Ovary (tissue), 9 donors: ENCODE measurements around the gene CCDC154. TPM values are rescaled to one million over a fixed set of nuclear protein-coding genes. Genes with fewer than 3 reads are reported as not detected.

Source experiments
- DNase-seq, 5 donors: peaks; one replicate each; pipeline ENCODE4 v3.0.0-alpha.2; 2019 to 2020
- H3K27ac ChIP-seq, 2 donors: fragments of 200-600 bp; one replicate each; pipeline versions ENCODE4 v1.5.1 to v1.8.0; 2019 to 2022
- H3K27me3 ChIP-seq: fragments of 200-600 bp; one replicate; pipeline ENCODE4 v1.8.0; 2022
- H3K36me3 ChIP-seq: fragments of 200-600 bp; sonication (generic); one replicate; pipeline ENCODE4 v1.5.1; 2019
- H3K4me1 ChIP-seq: one replicate; pipeline ENCODE4 v1.8.1; 2013; ENCODE audit warnings: mild to moderate bottlenecking, moderate library complexity; ENCODE audit not compliant: insufficient read depth
- H3K4me3 ChIP-seq: fragments of 200-600 bp; sonication (generic); one replicate; pipeline ENCODE4 v1.5.1; 2017
- H3K9me3 ChIP-seq, 2 donors: fragments of 200-600 bp in 1 of 2; sonication (generic) in 1 of 2; one replicate each; pipeline versions ENCODE4 v1.5.1 to v1.8.1; 2013 to 2019; ENCODE audit warnings: mild to moderate bottlenecking in 1 of 2, moderate library complexity in 1 of 2
- CTCF ChIP-seq, 3 donors: fragments of 450-650 bp in 2 of 3; fragments of 200-600 bp in 1 of 3; IDR thresholded peaks; one replicate each; pipeline versions ENCODE4 v1.5.1 to v1.8.0; 2016 to 2022; ENCODE audit warnings: antibody characterized with exemption in 3 of 3, mild to moderate bottlenecking in 1 of 3
- EP300 ChIP-seq: sonication (generic); formaldehyde crosslinking; IDR thresholded peaks from one replicate; pipeline ENCODE4 v1.6.1; 2017; ENCODE audit warnings: antibody characterized with exemption
- POLR2A ChIP-seq: fragments of 450-650 bp; IDR thresholded peaks from one replicate; pipeline ENCODE4 v1.6.1; 2017; ENCODE audit warnings: antibody characterized with exemption, mild to moderate bottlenecking, moderate library complexity
- WGBS, 3 donors: extraction: QIAGEN DNeasy Blood & Tissue Kit in 1 of 3; methylation state at CpG; one replicate each; pipeline versions ENCODE4 v1.1.5 to v1.1.7; 2013 to 2017; 5-methylcytosine and 5-hydroxymethylcytosine counted together
- intact Hi-C, 4 donors: fragments of 100-400 bp; cut with DNase I; formaldehyde crosslinking; loops; one replicate each; pipeline versions ENCODE4 v1.11.0 to v1.15.1; 2022 to 2023
- polyA plus RNA-seq, 2 donors: library from polyadenylated mRNA; stranded (reverse); fragments of 200-250 nt in 1 of 2; fragments of 350-450 nt in 1 of 2; fragmentation: Illumina TruSeq in 1 of 2; extraction: RNeasy Lipid Tissue Mini Kit (QIAGEN cat#74804) in 1 of 2; gene quantifications; one replicate each; pipeline ENCODE4 v1.2.3, GENCODE V29; 2013 to 2014
- total RNA-seq, 7 donors: library from RNA; depleted of rRNA in 2 of 7; stranded (reverse); fragments of >200 nt in 2 of 7; fragmentation: NEBNext Ultra II Directional in 3 of 7; extraction: Animal tissue kit (Norgen Biotek cat#: 25700) in 3 of 7; gene quantifications; one replicate each; pipeline versions ENCODE4 v1.1.0 to v1.2.4, GENCODE V29; 2016 to 2023
- donor health status: DM: no; HTN: no; CAD: no; lungs with moderate emphysema.
- donor health status: DM: no; HTN: no; CAD: no.
- donor health status: Bipolar disorder and iron deficiency.
- donor health status: DM: yes; HTN: yes; CAD: no.
- donor health status: DM: no; HTN: no; CAD: no.
- donor health status: DM: yes; HTN: yes; CAD: no.

CCDC154 gene
- total and polyA plus RNA-seq, 9 donors, result 1.1 to 3.5 (median 1.7) TPM; not detected in 1

DNA sequence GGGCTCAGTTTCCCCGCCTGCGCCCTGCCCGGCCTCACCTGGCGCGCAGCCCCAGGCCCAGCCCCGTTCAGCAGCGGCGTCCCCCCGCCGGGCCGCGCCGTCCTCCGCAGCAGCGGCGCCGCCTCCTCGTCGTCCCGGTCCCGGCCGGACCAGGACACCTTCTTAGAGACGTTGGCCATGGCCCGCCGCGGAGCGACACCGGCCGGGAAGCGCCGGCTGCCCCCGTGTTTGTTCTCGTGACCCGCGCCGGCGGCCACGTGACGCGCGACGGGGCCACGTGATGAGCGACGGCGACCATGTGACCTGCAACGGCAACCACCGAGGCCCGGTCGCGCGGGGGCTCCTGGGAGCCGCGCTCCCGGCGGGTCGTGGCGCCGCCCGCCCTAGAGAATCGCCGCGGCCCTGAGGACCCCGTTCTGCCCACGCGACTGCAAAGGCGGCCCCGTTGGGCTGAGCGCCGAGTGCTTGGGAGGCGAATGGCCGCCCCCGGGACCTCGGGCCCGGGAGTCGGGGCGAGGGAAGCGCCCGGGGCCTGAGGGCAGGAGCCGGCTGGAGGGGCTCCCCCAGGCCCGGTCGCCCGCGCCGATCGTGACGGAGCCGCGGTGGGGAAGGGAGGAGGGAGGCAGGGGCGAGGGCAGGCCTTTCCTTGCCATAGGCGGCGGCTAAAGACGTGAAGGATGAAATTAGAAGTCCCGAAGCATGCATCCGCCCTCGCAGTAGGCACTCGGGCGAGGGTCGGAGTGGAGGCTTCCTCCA lies 30.6 kb upstream of the CCDC154 start, which contains the start of gene CLCN7:
Gene CLCN7 (minus strand): TSS at position 233 of the 756 bp plus-strand sequence. CDS start 54 bp downstream, at position 179.
- intact Hi-C loops, result loop anchor here in 1 of 4 donors (10.0 kb wide), 1 partner anchor 220 kb away; no protein-coding TSS in a partner anchor
- DNase-seq, result peak; percentile 87 to 93 (median 90)
- H3K27ac ChIP-seq, result peak within 1 kb of the TSS; percentile 79 to 91
- H3K9me3 ChIP-seq, result no peaks in the 10 kb centered on the region
- peak within 1 kb of the TSS; percentile 68 for H3K4me3 ChIP-seq
- TF ChIP-seq EP300 (peak; percentile 55), POLR2A (peak; percentile 87), CTCF (IDR thresholded peaks at IDR 0.05) (no peak)
- H3K36me3 ChIP-seq, result no peaks in the 10 kb centered on the region
- 0 to 1% (median 1%) methylated on average over 23 to 99 of the region's 99 CpGs for WGBS, 3 donors
- H3K27me3 ChIP-seq, result no peaks in the 10 kb centered on the region
- H3K4me1 ChIP-seq, result peaks cover 11% of the 10 kb centered on the region

GRCh38 chr16:1474082-1474795 lies 29.9 kb upstream of the CCDC154 start:
- TF ChIP-seq POLR2A (no peak), EP300 (no peak), CTCF (IDR thresholded peaks at IDR 0.05) (no peak)
- Histone ChIP-seq H3K9me3 (no peaks in the 10 kb centered on the region), H3K27ac (peak overlapping the region; percentile 79 to 91), H3K4me3 (peak overlapping the region; percentile 68), H3K36me3 (no peaks in the 10 kb centered on the region), H3K4me1 (peaks cover 11% of the 10 kb centered on the region), H3K27me3 (no peaks in the 10 kb centered on the region)
- intact Hi-C loops, result loop anchor here in 1 of 4 donors (10.0 kb wide), 1 partner anchor 221 kb away; no protein-coding TSS in a partner anchor
- WGBS, 3 donors, result 5 to 28% (median 7%) methylated on average over 15 to 57 of the region's 57 CpGs
- DNase-seq, result no peak

- Histone ChIP-seq H3K9me3 (no peaks in the 10 kb centered on the region), H3K4me3 (no peak overlapping the region), H3K36me3 (no peaks in the 10 kb centered on the region), H3K27me3 (no peaks in the 10 kb centered on the region), H3K4me1 (peaks cover 11% of the 10 kb centered on the region), H3K27ac (no peak overlapping the region)
- intact Hi-C loops, result loop anchor here in 1 of 4 donors (10.0 kb wide), 1 partner anchor 222 kb away; no protein-coding TSS in a partner anchor
- no peak for TF ChIP-seq CTCF (IDR thresholded peaks at IDR 0.05)
- TF ChIP-seq EP300, result no peak
- TF ChIP-seq POLR2A, result no peak
- 50 to 62% (median 60%) methylated on average over 3 of the region's 3 CpGs for WGBS, 3 donors
- DNase-seq, result no peak
Measured at GRCh38 chr16:1472974-1473373, 28.6 kb upstream of the CCDC154 start.

GRCh38 chr16:1471569-1472194 lies 27.3 kb upstream of the CCDC154 start:
- DNase-seq, result no peak
- no peaks in the 10 kb centered on the region for H3K9me3 ChIP-seq
- intact Hi-C loops, result loop anchor here in 1 of 4 donors (10.0 kb wide), 1 partner anchor 223 kb away; no protein-coding TSS in a partner anchor
- no peaks in the 10 kb centered on the region for H3K27me3 ChIP-seq
- H3K4me3 ChIP-seq, result no peak overlapping the region
- TF ChIP-seq POLR2A (no peak), EP300 (no peak), CTCF (IDR thresholded peaks at IDR 0.05) (no peak)
- peaks cover 11% of the 10 kb centered on the region for H3K4me1 ChIP-seq
- H3K27ac ChIP-seq, result no peak overlapping the region
- H3K36me3 ChIP-seq, result no peaks in the 10 kb centered on the region
- 82 to 92% (median 90%) methylated on average over 26 of the region's 26 CpGs for WGBS, 3 donors
